Stimulated activated CD8-positive, alpha-beta memory T cell treated with anti-CD3 and anti-CD28 coated beads, Interleukin-4, amount 100 ng/mL, for 1 hour (primary cell): ENCODE data around the gene RNF112.
"Not testable (repeated sequence)": the region's sequence is repeated elsewhere in the genome, so short reads cannot be mapped to it uniquely, and the experiment has no call there.

Source experiments
- DNase-seq, 2 donors: peaks; one replicate each; pipeline ENCODE4 v3.0.0-alpha.2; 2020; ENCODE audit warnings: low read depth in 2 of 2, low spot score in 1 of 2

The RNF112 gene

GRCh38 chr17:19412510-19412909 lies 1.5 kb downstream of the RNF112 start:
- no peak for DNase-seq

GRCh38 chr17:19412984-19413383 lies 2.0 kb downstream of the RNF112 start:
- DNase-seq, result no peak

- DNase-seq, result no peak
These were observed 2.7 kb downstream of the RNF112 start for GRCh38 chr17:19413761-19414160.

- no peak for DNase-seq
These were observed 3.6 kb downstream of the RNF112 start for GRCh38 chr17:19414396-19415280.

GRCh38 chr17:19415311-19415710 lies 4.3 kb downstream of the RNF112 start:
- no peak for DNase-seq

GRCh38 chr17:19415806-19416775 lies 5.1 kb downstream of the RNF112 start:
- DNase-seq, result no peak

GRCh38 chr17:19417611-19418010 lies 6.6 kb downstream of the RNF112 start:
- no peak for DNase-seq

GRCh38 chr17:19418251-19418992 lies 7.4 kb downstream of the RNF112 start:
- no peak for DNase-seq

GRCh38 chr17:19421219-19421618 lies 10.2 kb downstream of the RNF112 start:
- DNase-seq, result no peak

GRCh38 chr17:19421926-19422325 lies 10.9 kb downstream of the RNF112 start:
- DNase-seq, result no peak

- DNase-seq, result no peak
These were observed 14.2 kb downstream of the RNF112 start for GRCh38 chr17:19424934-19425868.

- no peak for DNase-seq
These were observed 15.6 kb downstream of the RNF112 start for GRCh38 chr17:19426631-19427030.

GRCh38 chr17:19431691-19432090 lies 20.7 kb downstream of the RNF112 start:
- DNase-seq, result no peak

GRCh38 chr17:19433255-19433654 lies 22.2 kb downstream of the RNF112 start:
- DNase-seq, result no peak

GRCh38 chr17:19433727-19434340 lies 22.8 kb downstream of the RNF112 start:
- no peak for DNase-seq

- no peak for DNase-seq
These were observed 29.4 kb downstream of the RNF112 start for GRCh38 chr17:19440421-19440820.

GRCh38 chr17:19441288-19441687 lies 30.3 kb downstream of the RNF112 start:
- DNase-seq, result not testable (repeated sequence)

GRCh38 chr17:19442731-19443130 lies 31.7 kb downstream of the RNF112 start:
- DNase-seq, result no peak

GRCh38 chr17:19443148-19443547 lies 32.1 kb downstream of the RNF112 start:
- no peak for DNase-seq

GRCh38 chr17:19445105-19445504 lies 34.1 kb downstream of the RNF112 start:
- no peak for DNase-seq
